GM21515 (cell line): ENCODE results near the gene EPN2.

Source experiments
- ATAC-seq: cut with Tn5 transposase; IDR thresholded peaks from one replicate; pipeline ENCODE4 v1.9.1; 2021; ENCODE audit not compliant: unreplicated experiment

Gene EPN2

GRCh38 chr17:19327031-19327783 lies 90.0 kb downstream of the EPN2 start:
- ATAC-seq: no peak

- ATAC-seq: no peak
Measured at GRCh38 chr17:19328441-19329061, 91.4 kb downstream of the EPN2 start.

- ATAC-seq: no peak
Measured at GRCh38 chr17:19329136-19329535, 92.0 kb downstream of the EPN2 start.

- ATAC-seq: no peak
Measured at GRCh38 chr17:19329839-19330238, 92.7 kb downstream of the EPN2 start.

- ATAC-seq: no peak
Measured at GRCh38 chr17:19330271-19330670, 93.1 kb downstream of the EPN2 start.

GRCh38 chr17:19331134-19331533 lies 94.0 kb downstream of the EPN2 start:
- ATAC-seq: no peak

- ATAC-seq: no peak
Measured at GRCh38 chr17:19331543-19332245, 94.5 kb downstream of the EPN2 start.

GRCh38 chr17:19332371-19333131 lies 95.4 kb downstream of the EPN2 start:
- ATAC-seq: no peak

GRCh38 chr17:19333132-19333440 lies 95.9 kb downstream of the EPN2 start:
- ATAC-seq: no peak

GRCh38 chr17:19333736-19334290 lies 96.6 kb downstream of the EPN2 start:
- ATAC-seq: no peak

GRCh38 chr17:19334331-19334730 lies 97.2 kb downstream of the EPN2 start:
- ATAC-seq: no peak

GRCh38 chr17:19335951-19336631 lies 98.9 kb downstream of the EPN2 start:
- no peak for ATAC-seq

- no peak for ATAC-seq
Measured at GRCh38 chr17:19336938-19337711, 100.0 kb downstream of the EPN2 start.

GRCh38 chr17:19337712-19338023 lies 100.5 kb downstream of the EPN2 start:
- ATAC-seq: no peak

- ATAC-seq: no peak
Measured at GRCh38 chr17:19338031-19338990, 101.1 kb downstream of the EPN2 start.

GRCh38 chr17:19339341-19339815 lies 102.2 kb downstream of the EPN2 start:
- no peak for ATAC-seq

- ATAC-seq: no peak
Measured at GRCh38 chr17:19341211-19341631, 104.1 kb downstream of the EPN2 start.

- no peak for ATAC-seq
Measured at GRCh38 chr17:19341641-19342610, 104.8 kb downstream of the EPN2 start.
